Measurements from ENCODE around the gene CHST15.

GRCh38 chr10:124000792-124001201, 92.6 kb downstream of the CHST15 start:
- TF ChIP-seq CTCF (IDR thresholded peaks at IDR 0.05; ENCODE audit: control extremely low read depth in 1 of 3, insufficient read depth in 1 of 3, low read depth in 1 of 3, low read length in 3 of 3) = no peak
- no peak for TF ChIP-seq SIRT6 (IDR thresholded peaks at IDR 0.05; ENCODE audit: low read length)
- no peak for TF ChIP-seq POLR2A (IDR thresholded peaks at IDR 0.05; ENCODE audit: control extremely low read depth in 1 of 2, low read depth in 2 of 2, low read length in 2 of 2)
- TF ChIP-seq EZH2 (IDR thresholded peaks at IDR 0.05; ENCODE audit: low read depth, low read length, severe bottlenecking) = no peak
- TF ChIP-seq CREB1 (IDR thresholded peaks at IDR 0.05) = no peak
